Vagina (tissue), 2 donors: ENCODE measurements around the gene INPP5J.

Experiments
- CTCF ChIP-seq, 3 experiments: fragments of 450-650 bp in 2 of 3; fragments of 200-600 bp in 1 of 3; sonication (generic) in 1 of 3; IDR thresholded peaks; one replicate each; pipeline ENCODE4 v1.5.1; 2017 to 2019; ENCODE audit warnings: antibody characterized with exemption in 3 of 3, mild to moderate bottlenecking in 2 of 3, moderate library complexity in 2 of 3
- POLR2A ChIP-seq, 2 donors: fragments of 450-650 bp; IDR thresholded peaks; one replicate each; pipeline ENCODE4 v1.6.1; 2017; ENCODE audit warnings: antibody characterized with exemption in 2 of 2, mild to moderate bottlenecking in 2 of 2, moderate library complexity in 2 of 2

- TF ChIP-seq POLR2A (IDR thresholded peaks at IDR 0.05) (no peak), CTCF (IDR thresholded peaks at IDR 0.05) (no peak)
These were observed 38.6 kb upstream of the INPP5J start for GRCh38 chr22:31083923-31084810.
